ENCODE measurements around the gene CYP26A1. TPM values are rescaled to one million over a fixed set of nuclear protein-coding genes. Genes with fewer than 3 reads are reported as not detected.
A peak's percentile ranks its signal among the peaks of the same experiment; 100 is the strongest.

The CYP26A1 gene
- total RNA-seq (not detected), polyA plus RNA-seq (not detected), total RNA-seq (0 to 0.09 (median 0) reads per million in 6 experiments)

- POLR2A ChIA-PET, result no interaction called here
- peak within 1 kb of the TSS in 1 of 10 donors; percentile 29 for H3K27ac Mint-ChIP-seq
- ATAC-seq, result peak in 1 of 2 donors; percentile 35
- H3K36me3 Mint-ChIP-seq, result no peaks in the 10 kb centered on the region
- no peak for DNase-seq
- peaks cover 0 to 2% (median 0%) of the 10 kb centered on the region in 9 donors for H3K9me3 Mint-ChIP-seq
- peaks cover 34 to 84% (median 58%) of the 10 kb centered on the region in 5 donors for H3K27me3 Mint-ChIP-seq
- peak within 1 kb of the TSS; percentile 3 to 83 (median 70) for H3K4me3 Mint-ChIP-seq
- peaks cover 8 to 39% (median 30%) of the 10 kb centered on the region in 4 donors for H3K4me1 Mint-ChIP-seq
These were observed at the start of gene CYP26A1 for GRCh38 chr10:93073539-93074146. Gene CYP26A1 (plus strand): TSS chr10:93073893. CDS start chr10:93073935, 42 bp downstream.

- Mint-ChIP-seq H3K27ac (no peak overlapping the region), H3K4me3 (no peak overlapping the region), H3K27me3 (no peaks in the 10 kb centered on the region), H3K9me3 (no peaks in the 10 kb centered on the region), H3K36me3 (peaks cover 9 to 36% (median 25%) of the 10 kb centered on the region in 3 donors), H3K4me1 (no peaks in the 10 kb centered on the region)
- ATAC-seq (no peak), DNase-seq (no peak)
- POLR2A ChIA-PET, result no interaction called here
These were observed 47.6 kb upstream of the CYP26A1 start for GRCh38 chr10:93026072-93026471.

- peaks cover 9 to 31% (median 25%) of the 10 kb centered on the region in 3 donors for H3K36me3 Mint-ChIP-seq
- no peak overlapping the region for H3K4me3 Mint-ChIP-seq
- DNase-seq (no peak), ATAC-seq (no peak)
- H3K9me3 Mint-ChIP-seq, result no peaks in the 10 kb centered on the region
- no peaks in the 10 kb centered on the region for H3K4me1 Mint-ChIP-seq
- POLR2A ChIA-PET, result no interaction called here
- no peak overlapping the region for H3K27ac Mint-ChIP-seq
- H3K27me3 Mint-ChIP-seq, result no peaks in the 10 kb centered on the region
These were observed 46.2 kb upstream of the CYP26A1 start for GRCh38 chr10:93027508-93027907.

- no peaks in the 10 kb centered on the region for H3K27me3 Mint-ChIP-seq
- no peaks in the 10 kb centered on the region for H3K4me1 Mint-ChIP-seq
- ATAC-seq (no peak), DNase-seq (no peak)
- H3K27ac Mint-ChIP-seq, result no peak overlapping the region
- POLR2A ChIA-PET, result no interaction called here
- peaks cover 9 to 26% (median 23%) of the 10 kb centered on the region in 3 donors for H3K36me3 Mint-ChIP-seq
- H3K9me3 Mint-ChIP-seq, result no peaks in the 10 kb centered on the region
- H3K4me3 Mint-ChIP-seq, result no peak overlapping the region
These were observed 44.8 kb upstream of the CYP26A1 start for GRCh38 chr10:93028883-93029282.

- H3K9me3 Mint-ChIP-seq, result no peaks in the 10 kb centered on the region
- peaks cover 9 to 25% (median 21%) of the 10 kb centered on the region in 3 donors for H3K36me3 Mint-ChIP-seq
- no peak overlapping the region for H3K27ac Mint-ChIP-seq
- H3K4me3 Mint-ChIP-seq, result no peak overlapping the region
- ATAC-seq (no peak), DNase-seq (no peak)
- H3K4me1 Mint-ChIP-seq, result no peaks in the 10 kb centered on the region
- no peaks in the 10 kb centered on the region for H3K27me3 Mint-ChIP-seq
- POLR2A ChIA-PET, result interaction anchor here (0.6 kb wide), 1 partner anchor 434 kb away, joined by 3 read pairs; no protein-coding TSS in a partner anchor
These were observed 43.3 kb upstream of the CYP26A1 start for GRCh38 chr10:93030409-93030808.

GRCh38 chr10:93032105-93032808, 41.4 kb upstream of the CYP26A1 start:
- ATAC-seq (no peak), DNase-seq (no peak)
- POLR2A ChIA-PET, result no interaction called here
- peak overlapping the region in 1 of 10 donors; percentile 0 for H3K27ac Mint-ChIP-seq
- no peaks in the 10 kb centered on the region for H3K27me3 Mint-ChIP-seq
- H3K36me3 Mint-ChIP-seq, result peaks cover 2 to 19% (median 13%) of the 10 kb centered on the region in 3 donors
- H3K4me3 Mint-ChIP-seq, result no peak overlapping the region
- no peaks in the 10 kb centered on the region for H3K4me1 Mint-ChIP-seq
- no peaks in the 10 kb centered on the region for H3K9me3 Mint-ChIP-seq

- ATAC-seq (no peak), DNase-seq (no peak)
- Mint-ChIP-seq H3K9me3 (no peaks in the 10 kb centered on the region), H3K36me3 (peaks cover 0 to 16% (median 8%) of the 10 kb centered on the region in 3 donors), H3K4me1 (no peaks in the 10 kb centered on the region), H3K4me3 (no peak overlapping the region), H3K27me3 (no peaks in the 10 kb centered on the region), H3K27ac (peak overlapping the region in 1 of 10 donors; percentile 0)
- POLR2A ChIA-PET, result no interaction called here
These were observed 40.9 kb upstream of the CYP26A1 start for GRCh38 chr10:93032809-93033137.

GRCh38 chr10:93034426-93034825, 39.3 kb upstream of the CYP26A1 start:
- no peak overlapping the region for H3K4me3 Mint-ChIP-seq
- DNase-seq (no peak), ATAC-seq (no peak)
- H3K27me3 Mint-ChIP-seq, result no peaks in the 10 kb centered on the region
- H3K9me3 Mint-ChIP-seq, result no peaks in the 10 kb centered on the region
- POLR2A ChIA-PET, result no interaction called here
- H3K36me3 Mint-ChIP-seq, result peaks cover 0 to 9% (median 6%) of the 10 kb centered on the region in 3 donors
- H3K27ac Mint-ChIP-seq, result no peak overlapping the region
- no peaks in the 10 kb centered on the region for H3K4me1 Mint-ChIP-seq

- Mint-ChIP-seq H3K4me3 (no peak overlapping the region), H3K27ac (no peak overlapping the region), H3K36me3 (peaks cover 0 to 25% (median 6%) of the 10 kb centered on the region in 3 donors), H3K4me1 (peaks cover 0 to 4% (median 1%) of the 10 kb centered on the region in 4 donors), H3K9me3 (no peaks in the 10 kb centered on the region), H3K27me3 (no peaks in the 10 kb centered on the region)
- POLR2A ChIA-PET, result interaction anchor here (0.6 kb wide), 1 partner anchor 618 kb away, joined by 3 read pairs; no protein-coding TSS in a partner anchor
- ATAC-seq, result no peak
- DNase-seq, result no peak
These were observed 34.6 kb upstream of the CYP26A1 start for GRCh38 chr10:93039110-93039509.

GRCh38 chr10:93039721-93040120, 34.0 kb upstream of the CYP26A1 start:
- peak overlapping the region in 3 of 10 donors; percentile 21 to 68 (median 34) for H3K27ac Mint-ChIP-seq
- POLR2A ChIA-PET, result no interaction called here

GRCh38 chr10:93054486-93054885, 19.2 kb upstream of the CYP26A1 start:
- H3K36me3 Mint-ChIP-seq, result peaks cover 12 to 39% (median 29%) of the 10 kb centered on the region in 3 donors
- no peak overlapping the region for H3K4me3 Mint-ChIP-seq
- ATAC-seq (no peak), DNase-seq (peak in 1 of 10 donors; percentile 10)
- POLR2A ChIA-PET, result no interaction called here
- H3K4me1 Mint-ChIP-seq, result no peaks in the 10 kb centered on the region
- peaks cover 2 to 7% (median 4%) of the 10 kb centered on the region in 5 donors for H3K27me3 Mint-ChIP-seq
- H3K27ac Mint-ChIP-seq, result no peak overlapping the region
- no peaks in the 10 kb centered on the region for H3K9me3 Mint-ChIP-seq

More at GRCh38 chr10:93039721-93040120, 34.0 kb upstream of the CYP26A1 start:
- Mint-ChIP-seq H3K9me3 (no peaks in the 10 kb centered on the region), H3K36me3 (peaks cover 0 to 25% (median 6%) of the 10 kb centered on the region in 3 donors), H3K4me1 (peaks cover 0 to 4% (median 1%) of the 10 kb centered on the region in 4 donors), H3K4me3 (no peak overlapping the region), H3K27me3 (no peaks in the 10 kb centered on the region)
- no peak for DNase-seq
- no peak for ATAC-seq

- Mint-ChIP-seq H3K4me3 (no peak overlapping the region), H3K9me3 (no peaks in the 10 kb centered on the region), H3K4me1 (peaks cover 8 to 21% (median 19%) of the 10 kb centered on the region in 4 donors), H3K27me3 (peaks cover 8 to 26% (median 15%) of the 10 kb centered on the region in 5 donors), H3K27ac (no peak overlapping the region), H3K36me3 (peaks cover 15 to 41% (median 33%) of the 10 kb centered on the region in 3 donors)
- DNase-seq (no peak), ATAC-seq (no peak)
- POLR2A ChIA-PET, result no interaction called here
These were observed 15.6 kb upstream of the CYP26A1 start for GRCh38 chr10:93058139-93058538.
